Progenitor cell of endocrine pancreas (in vitro differentiated cells): ENCODE results near the gene CA5A. TPM values are rescaled to one million over a fixed set of nuclear protein-coding genes. Genes with fewer than 3 reads are reported as not detected.
A peak's percentile ranks its signal among the peaks of the same experiment; 100 is the strongest.

Source experiments
- DNase-seq: peaks from one replicate; pipeline ENCODE4 v3.0.0; 2021; ENCODE audit warnings: low spot score; ENCODE audit not compliant: unreplicated experiment
- H3K27ac Mint-ChIP-seq: 2 replicates; pipeline ENCODE4 v1.8.0; 2021; ENCODE audit warnings: mild to moderate bottlenecking, moderate library complexity, mixed read lengths
- H3K27me3 Mint-ChIP-seq: 2 replicates; pipeline ENCODE4 v1.8.0; 2021; ENCODE audit warnings: mixed read lengths
- H3K36me3 Mint-ChIP-seq: 2 replicates; pipeline ENCODE4 v1.8.0; 2022; ENCODE audit warnings: mixed read lengths; ENCODE audit not compliant: insufficient read depth
- H3K4me1 Mint-ChIP-seq: 2 replicates; pipeline ENCODE4 v1.8.0; 2021; ENCODE audit warnings: low read depth, mixed read lengths
- H3K4me3 Mint-ChIP-seq: 2 replicates; pipeline ENCODE4 v1.8.0; 2021; ENCODE audit warnings: low read depth, mild to moderate bottlenecking, moderate library complexity, mixed read lengths
- H3K9me3 Mint-ChIP-seq: 2 replicates; pipeline ENCODE4 v1.8.0; 2021; ENCODE audit warnings: low read depth, mixed read lengths
- CTCF ChIP-seq: fragments of 200-600 bp; sonication (generic); IDR thresholded peaks from one replicate; pipeline ENCODE4 v1.5.0; 2021; ENCODE audit warnings: antibody characterized with exemption, mild to moderate bottlenecking; ENCODE audit not compliant: unreplicated experiment
- total RNA-seq: library from RNA; stranded (reverse); gene quantifications from 2 replicates; pipeline ENCODE4 v1.2.1, GENCODE V29; 2021

Gene CA5A
- total RNA-seq, 1 donor from 2014 or later: 0.36 TPM

- TF ChIP-seq CTCF: no peak
- no peaks in the 10 kb centered on the region for H3K9me3 Mint-ChIP-seq
- DNase-seq: peak; percentile 48
- peaks cover 7% of the 10 kb centered on the region for H3K27me3 Mint-ChIP-seq
- no peaks in the 10 kb centered on the region for H3K36me3 Mint-ChIP-seq
- H3K4me1 Mint-ChIP-seq: peaks cover 32% of the 10 kb centered on the region
- H3K27ac Mint-ChIP-seq: peak overlapping the region; percentile 91
- H3K4me3 Mint-ChIP-seq: no peak overlapping the region
Observed at GRCh38 chr16:87853411-87854052, 82.8 kb downstream of the CA5A start.

- no peak overlapping the region for H3K4me3 Mint-ChIP-seq
- TF ChIP-seq CTCF: no peak
- no peak overlapping the region for H3K27ac Mint-ChIP-seq
- H3K9me3 Mint-ChIP-seq: no peaks in the 10 kb centered on the region
- no peaks in the 10 kb centered on the region for H3K36me3 Mint-ChIP-seq
- H3K4me1 Mint-ChIP-seq: peaks cover 40% of the 10 kb centered on the region
- peaks cover 3% of the 10 kb centered on the region for H3K27me3 Mint-ChIP-seq
- no peak for DNase-seq
Observed at GRCh38 chr16:87851601-87852000, 84.7 kb downstream of the CA5A start.

- peaks cover 40% of the 10 kb centered on the region for H3K4me1 Mint-ChIP-seq
- DNase-seq: no peak
- no peak for TF ChIP-seq CTCF
- no peaks in the 10 kb centered on the region for H3K36me3 Mint-ChIP-seq
- peak overlapping the region; percentile 45 for H3K27ac Mint-ChIP-seq
- no peaks in the 10 kb centered on the region for H3K9me3 Mint-ChIP-seq
- no peak overlapping the region for H3K4me3 Mint-ChIP-seq
- peaks cover 3% of the 10 kb centered on the region for H3K27me3 Mint-ChIP-seq
Observed at GRCh38 chr16:87851141-87851587, 85.2 kb downstream of the CA5A start.

GRCh38 chr16:87850009-87851006 is 86.0 kb downstream of the CA5A start:
- Mint-ChIP-seq H3K4me1 (peaks cover 38% of the 10 kb centered on the region), H3K9me3 (no peaks in the 10 kb centered on the region), H3K36me3 (no peaks in the 10 kb centered on the region), H3K27me3 (peaks cover 3% of the 10 kb centered on the region), H3K4me3 (no peak overlapping the region), H3K27ac (no peak overlapping the region)
- TF ChIP-seq CTCF: peak; percentile 97
- DNase-seq: peak; percentile 78

- no peaks in the 10 kb centered on the region for H3K36me3 Mint-ChIP-seq
Observed at GRCh38 chr16:87849419-87850008, 86.8 kb downstream of the CA5A start.

More at GRCh38 chr16:87849419-87850008, 86.8 kb downstream of the CA5A start:
- Mint-ChIP-seq H3K27ac (no peak overlapping the region), H3K27me3 (peaks cover 3% of the 10 kb centered on the region), H3K4me1 (peaks cover 38% of the 10 kb centered on the region), H3K4me3 (no peak overlapping the region), H3K9me3 (no peaks in the 10 kb centered on the region)
- TF ChIP-seq CTCF: no peak
- no peak for DNase-seq
